ENCODE data around the gene THSD4.

The THSD4 gene

GRCh38 chr15:71815301-71815700, 700.0 kb downstream of the THSD4 start:
- no peak for DNase-seq (ENCODE audit: low read depth)
- H3K4me3 ChIP-seq (ENCODE audit: low read depth, low read length) = no peak overlapping the region
- TF ChIP-seq CTCF (IDR thresholded peaks at IDR 0.05; ENCODE audit: control insufficient read depth, extremely low read depth, insufficient read depth) = no peak

- H3K4me3 ChIP-seq (ENCODE audit: low read depth, low read length) = no peak overlapping the region
- TF ChIP-seq CTCF (IDR thresholded peaks at IDR 0.05; ENCODE audit: control insufficient read depth, extremely low read depth, insufficient read depth) = no peak
- DNase-seq (ENCODE audit: low read depth) = no peak
These were observed 702.1 kb downstream of the THSD4 start for GRCh38 chr15:71817351-71817750.

GRCh38 chr15:71820127-71820526, 704.9 kb downstream of the THSD4 start:
- TF ChIP-seq CTCF (IDR thresholded peaks at IDR 0.05; ENCODE audit: control insufficient read depth, extremely low read depth, insufficient read depth) = no peak
- no peak overlapping the region for H3K4me3 ChIP-seq (ENCODE audit: low read depth, low read length)
- no peak for DNase-seq (ENCODE audit: low read depth)

- DNase-seq (ENCODE audit: low read depth) = no peak
- TF ChIP-seq CTCF (IDR thresholded peaks at IDR 0.05; ENCODE audit: control insufficient read depth, extremely low read depth, insufficient read depth) = no peak
- no peak overlapping the region for H3K4me3 ChIP-seq (ENCODE audit: low read depth, low read length)
These were observed 706.4 kb downstream of the THSD4 start for GRCh38 chr15:71821547-71822129.

- no peak for DNase-seq (ENCODE audit: low read depth)
- no peak overlapping the region for H3K4me3 ChIP-seq (ENCODE audit: low read depth, low read length)
- no peak for TF ChIP-seq CTCF (IDR thresholded peaks at IDR 0.05; ENCODE audit: control insufficient read depth, extremely low read depth, insufficient read depth)
These were observed 707.8 kb downstream of the THSD4 start for GRCh38 chr15:71822890-71823630.

- no peak for TF ChIP-seq CTCF (IDR thresholded peaks at IDR 0.05; ENCODE audit: control insufficient read depth, extremely low read depth, insufficient read depth)
- H3K4me3 ChIP-seq (ENCODE audit: low read depth, low read length) = no peak overlapping the region
- DNase-seq (ENCODE audit: low read depth) = no peak
These were observed 708.5 kb downstream of the THSD4 start for GRCh38 chr15:71823801-71824200.
